GM13976 (cell line): Measurements from ENCODE around the gene SEZ6L2.

ENCODE experiments used
- DNase-seq: peaks from one replicate; pipeline ENCODE4 v3.0.0; 2012; ENCODE audit warnings: low spot score
- CTCF ChIP-seq: IDR thresholded peaks from 2 replicates; pipeline ENCODE4 v1.5.1; 2012; ENCODE audit warnings: borderline replicate concordance, mild to moderate bottlenecking; ENCODE audit not compliant: insufficient read depth; ENCODE audit errors: extremely low read depth, missing control alignments, control extremely low read depth
- in situ Hi-C: fragments of 300-500 bp; cut with MboI; formaldehyde crosslinking; loops from one replicate; pipeline ENCODE4 v1.12.0; 2022; ENCODE audit warnings: low sequenced_read_pairs, mixed read lengths, inconsistent platforms; ENCODE audit not compliant: unreplicated experiment

SEZ6L2 gene

GRCh38 chr16:29868396-29869009 lies 30.8 kb downstream of the SEZ6L2 start:
- in situ Hi-C loops = no loop called here
- no peak for DNase-seq
- TF ChIP-seq CTCF = no peak

GRCh38 chr16:29864205-29864604 lies 35.1 kb downstream of the SEZ6L2 start:
- DNase-seq = no peak
- in situ Hi-C loops = no loop called here
- no peak for TF ChIP-seq CTCF

- in situ Hi-C loops = no loop called here
- TF ChIP-seq CTCF = no peak
- no peak for DNase-seq
These were observed 35.7 kb downstream of the SEZ6L2 start for GRCh38 chr16:29863669-29863984.

- DNase-seq = peak; percentile 95
- peak; percentile 87 for TF ChIP-seq CTCF
- in situ Hi-C loops = no loop called here
These were observed 36.3 kb downstream of the SEZ6L2 start, which contains the start of gene CDIPT for GRCh38 chr16:29862884-29863668. TSS of gene CDIPT (minus strand) at chr16:29863226. CDS start at chr16:29862857, 369 bp downstream.

GRCh38 chr16:29862383-29862883 lies 36.9 kb downstream of the SEZ6L2 start:
- no peak for TF ChIP-seq CTCF
- in situ Hi-C loops = no loop called here
- DNase-seq = peak; percentile 48

- no peak for DNase-seq
- TF ChIP-seq CTCF = no peak
- in situ Hi-C loops = no loop called here
These were observed 39.1 kb downstream of the SEZ6L2 start for GRCh38 chr16:29860218-29860617.
